Measurements from ENCODE around the gene TBCEL. TPM values are rescaled to one million over a fixed set of nuclear protein-coding genes. Genes with fewer than 3 reads are reported as not detected.
"Not testable (repeated sequence)": the region's sequence is repeated elsewhere in the genome, so short reads cannot be mapped to it uniquely, and the experiment has no call there.

TBCEL gene
- total RNA-seq, 1 donor from 2014 or later: 29.4 TPM

GRCh38 chr11:121024989-121025388 lies 1.1 kb downstream of the TBCEL start:
- DNase-seq (ENCODE audit: low read depth in 2 of 2): peak in 1 of 2 donors; percentile 15

DNA sequence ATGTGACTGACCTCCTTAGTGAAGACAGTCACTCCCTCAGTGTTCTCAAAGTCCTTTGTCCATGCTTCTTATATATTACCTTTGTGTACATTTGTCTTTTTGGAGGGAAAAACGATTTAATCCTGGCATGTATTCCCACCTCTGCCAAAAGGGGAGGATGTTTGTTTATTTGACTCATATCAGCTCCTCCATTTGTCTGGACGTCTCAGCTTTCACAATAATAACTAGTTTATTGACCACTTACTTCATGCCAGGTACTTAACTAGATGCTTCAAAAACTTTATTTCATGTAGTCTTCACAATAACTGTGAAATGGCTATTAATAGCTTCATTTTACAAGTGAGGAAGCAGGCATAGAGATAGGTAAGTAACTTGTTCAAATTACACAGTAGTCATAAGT lies 5.3 kb downstream of the TBCEL start:
- no peak for DNase-seq (ENCODE audit: low read depth in 2 of 2)

- no peak for DNase-seq (ENCODE audit: low read depth in 2 of 2)
These were observed 6.0 kb downstream of the TBCEL start for GRCh38 chr11:121029813-121030445.

DNA sequence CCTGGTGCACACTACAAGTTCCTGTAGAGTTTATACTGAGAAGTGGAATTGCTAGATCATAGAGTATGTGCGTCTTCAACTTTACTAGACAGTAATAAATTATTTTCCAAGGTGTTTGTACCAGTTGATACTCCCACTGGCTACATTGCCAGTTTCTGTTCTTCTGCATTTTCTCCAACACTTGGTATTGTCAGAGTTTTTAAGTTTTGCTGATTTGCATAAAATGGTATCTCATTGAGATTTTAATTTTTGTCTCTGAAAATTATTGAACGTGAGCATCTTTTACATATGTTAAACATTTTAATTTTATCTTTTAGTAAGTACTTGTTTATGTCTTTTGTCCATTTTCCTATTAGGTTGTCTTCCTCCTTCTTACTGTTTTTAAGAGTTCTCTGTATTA lies 7.3 kb downstream of the TBCEL start:
- DNase-seq (ENCODE audit: low read depth in 2 of 2): no peak

DNA sequence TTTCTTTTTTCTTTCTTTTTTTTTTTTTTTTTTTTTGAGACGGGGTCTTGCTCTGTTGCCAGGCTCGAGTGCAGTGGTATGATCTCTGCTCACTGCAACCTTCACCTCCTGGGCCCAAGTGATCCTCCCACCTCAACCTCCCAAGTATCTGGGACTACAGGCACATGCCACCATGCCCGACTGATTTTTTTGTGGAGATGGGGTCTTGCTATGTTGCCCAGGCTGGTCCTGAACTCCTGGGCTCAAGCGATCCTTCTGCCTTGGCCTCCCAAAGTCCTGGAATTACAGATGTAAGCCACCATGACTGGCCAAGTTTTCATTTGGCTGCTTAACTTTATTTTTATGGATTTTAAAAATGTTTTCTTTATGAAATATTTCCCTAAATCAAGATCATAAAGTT lies 7.7 kb downstream of the TBCEL start:
- DNase-seq (ENCODE audit: low read depth in 2 of 2): not testable (repeated sequence)

DNA sequence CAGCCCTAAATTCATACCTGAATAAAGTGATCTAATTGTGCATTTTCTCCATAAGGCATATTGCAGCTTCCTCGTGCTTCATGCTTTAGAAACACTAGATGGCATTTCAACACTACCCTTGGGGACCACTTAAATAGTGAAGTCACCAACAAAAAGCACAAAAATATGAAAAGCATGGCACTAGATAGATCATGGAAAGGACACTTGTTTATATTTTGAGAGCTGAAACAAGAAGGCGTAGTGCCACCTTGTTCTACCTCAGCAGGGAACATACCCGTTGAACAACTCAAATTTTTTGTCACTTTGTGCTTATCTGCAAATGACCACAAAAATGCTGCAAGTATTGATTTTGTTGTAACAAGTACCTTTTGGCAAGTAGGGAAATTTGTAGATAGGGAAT lies 8.6 kb downstream of the TBCEL start:
- peak in 1 of 2 donors; percentile 10 for DNase-seq (ENCODE audit: low read depth in 2 of 2)

GRCh38 chr11:121033635-121034034 lies 9.7 kb downstream of the TBCEL start:
- no peak for DNase-seq (ENCODE audit: low read depth in 2 of 2)

- no peak for DNase-seq (ENCODE audit: low read depth in 2 of 2)
These were observed 11.4 kb downstream of the TBCEL start for GRCh38 chr11:121035169-121035755.

GRCh38 chr11:121035780-121036179 lies 11.9 kb downstream of the TBCEL start:
- DNase-seq (ENCODE audit: low read depth in 2 of 2): no peak

DNA sequence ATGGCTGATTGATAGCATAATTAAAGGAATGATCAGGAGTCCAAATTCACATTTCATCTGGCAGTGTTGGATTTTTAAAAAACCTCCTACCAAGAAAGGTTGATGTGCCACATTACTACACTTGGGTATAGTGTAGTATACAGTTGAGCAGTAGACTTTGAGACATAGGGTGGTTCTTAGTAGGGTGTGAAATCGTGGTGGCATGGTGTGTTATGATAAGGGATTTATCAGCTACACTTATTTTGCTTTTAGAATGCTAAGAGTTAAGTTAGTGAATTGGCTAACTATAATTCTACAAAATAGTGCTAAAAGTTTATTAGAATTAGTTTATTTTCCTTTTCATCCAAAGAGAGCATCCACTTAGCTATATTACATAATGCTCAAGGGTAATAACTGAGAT lies 13.1 kb downstream of the TBCEL start:
- DNase-seq (ENCODE audit: low read depth in 2 of 2): no peak

DNA sequence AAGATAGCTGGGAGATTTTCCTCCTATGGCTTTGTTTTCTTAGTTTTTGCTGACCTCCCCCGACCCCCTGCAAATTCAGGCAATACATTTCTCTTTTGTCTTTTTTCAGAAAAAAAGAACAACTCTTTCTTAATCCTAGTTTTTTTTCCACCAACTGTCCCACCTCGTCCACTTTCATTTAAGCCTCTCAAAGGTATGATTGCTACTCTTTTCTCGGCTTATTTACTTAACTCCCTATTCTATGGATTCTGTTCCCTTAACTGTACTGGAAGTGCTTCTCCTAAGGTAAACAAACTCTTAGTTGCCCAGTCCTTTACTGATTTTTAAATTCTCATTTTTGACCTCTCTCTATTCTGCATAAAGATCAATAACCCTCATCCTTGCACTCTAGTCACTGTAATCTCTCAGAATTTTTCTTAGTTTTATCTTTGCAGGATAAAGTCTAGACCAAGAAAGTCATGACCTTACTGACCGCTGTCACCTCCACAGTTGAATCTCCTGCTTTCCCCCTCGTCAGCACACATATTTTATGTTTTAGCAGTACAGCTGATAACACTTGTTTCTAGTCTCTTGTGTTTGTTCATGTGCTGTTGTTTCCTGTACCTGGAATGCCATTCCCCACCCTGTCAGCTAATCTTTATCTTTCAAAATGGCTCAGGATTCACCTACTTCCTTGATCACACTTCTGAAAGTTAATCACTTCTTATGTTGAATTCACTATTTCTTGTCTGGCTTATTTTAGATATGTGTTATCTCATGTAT lies 14.9 kb downstream of the TBCEL start:
- no peak for DNase-seq (ENCODE audit: low read depth in 2 of 2)

GRCh38 chr11:121039971-121040613 lies 16.2 kb downstream of the TBCEL start:
- peak; percentile 17 to 38 for DNase-seq (ENCODE audit: low read depth in 2 of 2)

GRCh38 chr11:121040614-121041002 lies 16.7 kb downstream of the TBCEL start:
- DNase-seq (ENCODE audit: low read depth in 2 of 2): no peak

GRCh38 chr11:121041072-121041471 lies 17.2 kb downstream of the TBCEL start:
- no peak for DNase-seq (ENCODE audit: low read depth in 2 of 2)

- DNase-seq (ENCODE audit: low read depth in 2 of 2): no peak
These were observed 18.4 kb downstream of the TBCEL start for GRCh38 chr11:121042296-121042695.

- no peak for DNase-seq (ENCODE audit: low read depth in 2 of 2)
These were observed 24.0 kb downstream of the TBCEL start for GRCh38 chr11:121047926-121048325.

DNA sequence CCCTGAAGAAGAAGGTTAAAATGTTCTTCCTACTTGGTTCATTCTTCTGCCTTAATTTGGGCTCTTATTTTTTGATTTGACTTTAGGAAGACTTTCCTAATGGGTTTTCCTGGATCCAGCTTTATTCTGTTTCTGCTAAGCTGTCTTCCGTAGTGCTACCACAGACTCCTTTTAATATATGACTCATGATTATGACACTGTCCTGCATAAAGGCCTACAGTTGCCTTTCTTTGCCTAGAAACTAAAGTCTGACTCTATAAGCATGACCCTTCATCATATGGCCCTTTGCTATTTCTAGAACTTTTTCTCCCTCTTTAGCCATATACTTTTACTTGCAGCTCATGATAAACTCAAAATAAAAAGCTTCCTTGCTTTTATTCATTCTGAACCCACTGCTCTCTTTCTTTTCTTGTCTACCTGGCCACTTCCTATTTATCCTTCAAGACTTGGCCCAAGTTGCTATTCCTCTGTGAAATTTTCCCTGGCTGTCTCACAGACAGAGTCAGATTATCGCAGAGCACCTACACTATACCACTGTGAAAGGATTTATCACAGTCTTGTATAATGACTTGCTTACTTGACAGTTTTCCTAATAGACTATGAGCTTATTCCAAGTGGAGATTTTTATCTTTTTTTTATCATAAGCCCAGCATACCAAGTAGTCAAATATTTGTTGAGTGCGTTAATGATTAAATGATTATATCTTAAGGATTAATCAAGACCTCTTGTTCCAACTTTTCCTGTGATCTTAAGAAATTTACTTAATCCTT lies 24.7 kb downstream of the TBCEL start:
- no peak for DNase-seq (ENCODE audit: low read depth in 2 of 2)

- DNase-seq (ENCODE audit: low read depth in 2 of 2): no peak
These were observed 29.3 kb downstream of the TBCEL start for GRCh38 chr11:121053244-121053643.

DNA sequence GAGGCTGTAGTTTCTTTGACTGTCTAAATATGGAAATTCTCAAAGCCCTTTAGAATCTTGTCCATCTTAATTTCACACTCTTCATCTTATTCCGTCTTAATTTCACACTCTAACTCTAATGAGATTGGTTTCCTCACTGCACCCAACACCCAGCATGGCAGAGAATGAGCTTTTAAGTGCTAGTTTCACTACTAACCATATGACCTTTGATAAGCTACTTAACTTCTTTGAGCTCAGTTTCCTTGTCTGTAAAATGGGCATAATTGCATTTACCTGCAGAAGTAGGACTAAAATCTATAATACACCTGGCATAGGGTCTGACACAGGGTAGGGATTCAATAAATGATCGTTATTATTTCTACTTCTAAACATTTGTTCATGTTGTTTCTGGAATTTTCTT lies 30.4 kb downstream of the TBCEL start:
- DNase-seq (ENCODE audit: low read depth in 2 of 2): no peak

DNA sequence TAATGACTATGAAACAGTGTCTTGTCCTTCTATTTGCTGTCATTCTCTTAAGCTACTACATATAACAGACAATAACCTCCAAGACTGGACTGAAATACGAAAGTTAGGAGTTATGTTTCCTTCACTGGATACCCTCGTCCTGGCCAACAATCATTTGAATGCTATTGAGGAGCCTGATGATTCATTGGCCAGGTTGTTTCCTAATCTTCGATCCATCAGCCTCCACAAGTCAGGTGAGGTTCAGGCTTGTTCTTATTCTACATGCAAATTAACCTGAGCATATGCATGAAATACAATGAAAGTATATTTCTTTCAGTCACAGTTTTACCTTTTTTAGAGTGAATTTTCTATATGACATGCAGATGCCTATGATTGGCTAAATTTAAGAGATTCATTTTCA lies 31.2 kb downstream of the TBCEL start:
- DNase-seq (ENCODE audit: low read depth in 2 of 2): no peak

DNA sequence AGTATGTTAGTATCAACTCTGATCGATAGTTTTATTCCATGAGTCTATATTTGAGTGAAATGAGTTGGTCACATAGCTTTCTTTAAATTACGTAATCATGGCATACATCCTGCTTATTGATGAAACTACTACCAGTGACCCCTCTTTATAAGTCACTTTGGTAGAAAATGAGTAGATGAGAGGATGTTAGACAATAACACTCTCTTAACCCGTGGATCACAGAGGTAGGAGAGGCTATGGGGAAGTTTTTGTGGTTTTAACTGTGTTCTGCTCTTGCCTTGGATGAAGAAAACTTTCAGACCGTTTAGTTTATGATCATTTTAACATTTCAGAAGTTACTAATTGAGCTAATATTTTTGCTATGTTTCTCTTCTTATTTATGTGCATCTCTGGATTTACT lies 34.0 kb downstream of the TBCEL start:
- DNase-seq (ENCODE audit: low read depth in 2 of 2): no peak

GRCh38 chr11:121058941-121059340 lies 35.0 kb downstream of the TBCEL start:
- DNase-seq (ENCODE audit: low read depth in 2 of 2): no peak

Measured in lung microvascular endothelial cell (primary cell).